ENCODE measurements around the gene NECTIN1.

The NECTIN1 gene

GRCh38 chr11:119708384-119708783 is 20.6 kb downstream of the NECTIN1 start:
- TF ChIP-seq CTCF (IDR thresholded peaks at IDR 0.05; ENCODE audit: low read depth, low read length, missing control alignments) = no peak
- no peak overlapping the region for H3K4me3 ChIP-seq (replicated peaks; ENCODE audit: low read depth, low read length)
- DNase-seq (ENCODE audit: extremely low read depth, low read depth) = no peak

- H3K4me3 ChIP-seq (replicated peaks; ENCODE audit: low read depth, low read length) = no peak overlapping the region
- TF ChIP-seq CTCF (IDR thresholded peaks at IDR 0.05; ENCODE audit: low read depth, low read length, missing control alignments) = peak; percentile 37
- no peak for DNase-seq (ENCODE audit: extremely low read depth, low read depth)
Measured at GRCh38 chr11:119706887-119707286, 22.1 kb downstream of the NECTIN1 start.

GRCh38 chr11:119706029-119706428 is 23.0 kb downstream of the NECTIN1 start:
- DNase-seq (ENCODE audit: extremely low read depth, low read depth) = no peak
- H3K4me3 ChIP-seq (replicated peaks; ENCODE audit: low read depth, low read length) = no peak overlapping the region
- TF ChIP-seq CTCF (IDR thresholded peaks at IDR 0.05; ENCODE audit: low read depth, low read length, missing control alignments) = no peak

GRCh38 chr11:119705362-119705761 is 23.6 kb downstream of the NECTIN1 start:
- no peak overlapping the region for H3K4me3 ChIP-seq (replicated peaks; ENCODE audit: low read depth, low read length)
- no peak for DNase-seq (ENCODE audit: extremely low read depth, low read depth)
- TF ChIP-seq CTCF (IDR thresholded peaks at IDR 0.05; ENCODE audit: low read depth, low read length, missing control alignments) = no peak

GRCh38 chr11:119704849-119705248 is 24.2 kb downstream of the NECTIN1 start:
- TF ChIP-seq CTCF (IDR thresholded peaks at IDR 0.05; ENCODE audit: low read depth, low read length, missing control alignments) = no peak
- H3K4me3 ChIP-seq (replicated peaks; ENCODE audit: low read depth, low read length) = no peak overlapping the region
- no peak for DNase-seq (ENCODE audit: extremely low read depth, low read depth)

- no peak overlapping the region for H3K4me3 ChIP-seq (replicated peaks; ENCODE audit: low read depth, low read length)
- peak; percentile 21 for DNase-seq (ENCODE audit: extremely low read depth, low read depth)
- TF ChIP-seq CTCF (IDR thresholded peaks at IDR 0.05; ENCODE audit: low read depth, low read length, missing control alignments) = no peak
Measured at GRCh38 chr11:119701591-119702549, 27.1 kb downstream of the NECTIN1 start.

Data from HFF-Myc (cell line).